ENCODE data around the gene DOCK11. TPM values are rescaled to one million over a fixed set of nuclear protein-coding genes. Genes with fewer than 3 reads are reported as not detected.
"Not testable (repeated sequence)": the region's sequence is repeated elsewhere in the genome, so short reads cannot be mapped to it uniquely, and the experiment has no call there.

DOCK11 gene
- total RNA-seq, 1 donor from 2014 or later = 3.3 TPM

DNA sequence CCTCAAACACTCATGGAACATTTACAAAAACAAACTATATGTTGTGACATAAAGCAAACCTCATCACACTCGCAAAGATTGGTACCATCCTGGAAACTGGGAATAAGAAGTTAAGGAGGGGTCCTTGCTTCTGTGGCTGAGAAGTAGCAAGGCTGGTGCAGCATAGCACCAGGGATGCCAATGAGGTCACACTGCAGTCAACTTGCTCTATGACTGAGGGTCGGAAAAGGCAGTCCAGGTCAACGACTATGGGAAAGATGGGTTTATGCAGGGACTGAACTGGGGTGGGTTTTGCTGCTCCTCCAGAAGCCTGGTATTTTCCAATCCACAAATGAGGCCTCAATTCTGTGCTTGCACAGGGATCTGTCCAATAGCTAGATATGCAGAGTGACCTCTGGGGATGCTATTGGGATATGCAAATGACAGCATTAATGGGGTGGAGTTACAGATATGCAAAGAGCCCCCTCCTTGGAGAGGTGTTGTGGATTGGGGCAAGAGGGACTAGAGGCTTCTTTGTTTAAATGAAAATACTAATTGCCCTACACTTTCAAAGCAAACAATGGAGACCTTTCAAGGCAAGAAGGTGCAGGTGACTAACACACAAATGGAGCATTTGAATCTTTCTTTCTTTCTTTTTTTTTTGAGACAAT lies 224.6 kb downstream of the DOCK11 start:
- intact Hi-C loops (cut with micrococcal nuclease) = no loop called here
- ATAC-seq = no peak
- no peak for DNase-seq

DNA sequence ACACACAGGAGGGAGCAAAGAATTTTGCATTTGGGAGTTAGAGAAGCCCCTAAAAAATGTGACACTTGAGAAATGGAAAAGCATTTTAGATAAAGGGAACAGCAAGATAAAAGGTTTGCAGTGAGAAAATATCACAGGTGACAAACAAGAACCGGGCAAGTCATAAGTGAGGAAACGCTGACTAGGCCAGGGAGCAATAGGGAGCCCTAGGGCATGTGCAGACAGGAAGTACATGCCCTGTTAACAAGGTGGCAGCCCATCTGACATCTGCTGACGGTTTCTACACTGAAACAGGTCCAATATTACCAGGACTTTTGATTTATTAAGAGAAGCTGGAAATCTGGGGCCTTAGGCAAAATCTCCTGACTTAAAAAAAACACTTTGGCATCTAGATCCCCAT lies 227.8 kb downstream of the DOCK11 start:
- intact Hi-C loops (cut with micrococcal nuclease) = no loop called here
- ATAC-seq (no peak), DNase-seq (no peak)

DNA sequence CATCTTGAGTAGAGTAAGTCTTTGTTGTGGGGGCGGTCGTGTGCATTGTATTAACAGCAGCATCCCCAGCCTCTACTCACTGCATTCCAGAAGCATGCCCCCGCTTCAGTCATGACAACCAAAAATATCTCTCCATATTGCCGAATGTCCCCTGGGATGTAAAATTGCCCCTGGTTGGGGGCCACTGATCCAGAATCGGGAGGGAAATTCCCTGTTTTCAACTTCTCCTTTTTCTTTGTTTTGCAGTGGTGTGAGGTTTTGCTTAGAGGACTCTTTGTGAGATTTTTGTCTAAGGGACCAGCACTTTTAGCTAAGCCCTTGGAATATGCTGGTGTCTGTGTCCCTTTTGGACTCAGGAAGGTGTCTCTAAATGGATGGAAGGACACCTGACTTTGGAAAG lies 228.8 kb downstream of the DOCK11 start:
- intact Hi-C loops (cut with micrococcal nuclease) = no loop called here
- ATAC-seq (no peak), DNase-seq (no peak)

DNA sequence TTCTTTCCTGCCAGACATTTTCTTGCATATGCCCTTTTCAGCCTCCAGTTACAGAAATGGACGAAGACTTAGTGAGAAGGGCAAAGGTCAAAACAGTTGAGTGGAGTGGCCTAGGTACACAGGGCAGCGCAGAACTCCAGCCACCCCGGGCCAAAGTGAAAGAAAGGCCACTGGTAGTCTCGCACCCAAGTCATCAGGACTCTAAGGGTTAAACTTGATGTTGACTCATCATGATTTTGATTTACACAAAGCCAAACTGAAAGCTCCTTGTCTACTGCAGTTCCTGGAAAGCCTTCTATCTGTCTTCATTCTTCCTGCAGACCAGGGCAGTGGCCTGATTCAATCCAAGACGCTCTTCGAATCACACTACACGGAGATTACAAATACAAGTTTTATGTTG lies 229.2 kb downstream of the DOCK11 start:
- DNase-seq (no peak), ATAC-seq (no peak)
- intact Hi-C loops (cut with micrococcal nuclease) = no loop called here

DNA sequence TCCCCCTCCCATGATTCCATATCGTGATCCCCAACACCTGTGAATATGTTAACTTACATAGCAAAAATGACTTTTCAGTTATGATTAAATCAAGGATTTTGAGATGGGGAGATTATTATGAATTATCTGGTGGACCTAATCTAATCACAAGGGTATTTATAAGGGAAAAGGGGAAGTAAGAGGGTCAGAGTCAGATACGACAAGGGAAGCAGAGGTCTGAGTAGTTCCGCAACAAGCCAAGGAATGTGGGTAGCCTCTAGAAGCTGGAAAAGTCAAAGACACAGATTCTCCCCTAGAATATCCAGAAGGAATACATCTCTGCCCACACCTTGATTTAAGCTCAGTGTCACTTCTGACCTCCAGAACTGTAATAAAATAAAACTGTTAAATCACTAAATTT lies 230.8 kb downstream of the DOCK11 start:
- intact Hi-C loops (cut with micrococcal nuclease) = no loop called here
- DNase-seq = no peak
- no peak for ATAC-seq

DNA sequence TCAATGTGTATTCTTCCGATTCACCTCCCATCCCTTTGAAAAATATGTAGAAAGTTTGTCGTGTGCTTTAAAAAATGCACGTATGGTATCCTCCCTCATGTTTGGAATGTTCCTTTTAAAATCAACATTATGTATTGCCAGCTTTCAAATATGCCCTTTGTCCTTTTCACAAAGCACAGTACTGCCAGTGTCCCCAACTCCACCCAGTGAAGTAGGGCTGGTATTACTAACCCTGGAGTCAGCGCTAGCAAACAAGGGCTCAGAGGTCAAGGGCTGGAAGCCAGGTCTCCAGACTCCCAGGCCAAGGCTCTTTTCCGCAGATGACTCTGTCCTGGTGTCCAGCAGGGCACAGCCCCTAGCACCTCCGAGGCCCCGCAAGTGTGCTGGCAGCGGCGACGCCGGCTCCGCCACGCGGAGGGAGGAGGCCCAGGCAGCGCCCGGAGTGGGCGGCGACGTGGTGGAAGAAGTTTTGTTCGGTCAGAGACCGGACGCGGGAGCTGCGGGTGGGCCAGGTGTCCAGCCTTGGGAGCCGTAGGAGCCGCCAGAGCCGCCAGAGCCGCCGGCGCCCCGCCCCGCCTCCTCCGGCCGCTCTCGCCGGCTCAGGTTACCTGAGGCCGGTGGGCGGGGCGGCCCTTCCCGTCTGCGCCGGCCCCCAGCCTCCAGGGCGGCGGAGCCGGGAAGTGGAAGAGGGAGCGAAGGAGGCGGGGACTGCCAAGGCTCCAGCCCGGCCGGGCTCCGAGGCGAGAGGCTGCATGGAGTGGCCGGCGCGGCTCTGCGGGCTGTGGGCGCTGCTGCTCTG lies 231.5 kb downstream of the DOCK11 start, which contains the start of gene IL13RA1:
Gene IL13RA1, plus strand, starts transcription at position 720 of the 799 bp plus-strand sequence. Its CDS starts 33 bp downstream, at position 753.
- ATAC-seq = peak; percentile 99
- DNase-seq = peak; percentile 88
- intact Hi-C loops (cut with micrococcal nuclease) = no loop called here

DNA sequence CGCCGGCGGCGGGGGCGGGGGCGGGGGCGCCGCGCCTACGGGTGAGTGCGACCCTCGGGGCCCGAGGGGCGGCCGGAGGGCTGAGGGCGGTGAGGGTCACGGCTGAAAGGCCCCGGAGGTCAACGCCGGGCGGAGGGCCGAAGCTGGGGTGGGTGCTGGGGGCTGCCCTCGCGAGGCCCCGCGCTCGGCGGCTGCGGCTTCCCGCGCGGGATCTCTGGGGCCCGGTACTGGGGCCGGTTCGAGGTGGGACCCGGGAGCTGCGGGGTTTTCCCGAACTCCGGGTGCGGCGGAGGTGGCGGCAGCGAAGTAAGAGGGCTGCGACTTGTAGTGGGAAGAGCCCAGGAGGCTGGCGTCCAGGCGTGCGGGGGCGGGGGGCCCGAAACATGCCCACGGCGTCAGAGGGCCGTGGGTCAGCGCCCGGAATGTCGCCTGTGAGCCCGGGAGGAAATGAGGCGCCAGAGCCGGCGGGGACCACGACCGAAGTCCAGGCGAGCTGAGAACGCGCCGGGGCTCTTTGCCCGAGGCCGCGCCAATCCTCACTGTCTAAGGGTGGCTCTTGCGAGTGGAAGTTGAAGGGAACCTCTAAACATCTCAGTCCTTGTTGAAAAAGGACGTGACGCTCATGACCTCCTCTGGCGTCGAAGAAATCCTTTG lies 232.2 kb downstream of the DOCK11 start:
- intact Hi-C loops (cut with micrococcal nuclease) = no loop called here
- ATAC-seq (peak; percentile 53), DNase-seq (peak; percentile 64)

DNA sequence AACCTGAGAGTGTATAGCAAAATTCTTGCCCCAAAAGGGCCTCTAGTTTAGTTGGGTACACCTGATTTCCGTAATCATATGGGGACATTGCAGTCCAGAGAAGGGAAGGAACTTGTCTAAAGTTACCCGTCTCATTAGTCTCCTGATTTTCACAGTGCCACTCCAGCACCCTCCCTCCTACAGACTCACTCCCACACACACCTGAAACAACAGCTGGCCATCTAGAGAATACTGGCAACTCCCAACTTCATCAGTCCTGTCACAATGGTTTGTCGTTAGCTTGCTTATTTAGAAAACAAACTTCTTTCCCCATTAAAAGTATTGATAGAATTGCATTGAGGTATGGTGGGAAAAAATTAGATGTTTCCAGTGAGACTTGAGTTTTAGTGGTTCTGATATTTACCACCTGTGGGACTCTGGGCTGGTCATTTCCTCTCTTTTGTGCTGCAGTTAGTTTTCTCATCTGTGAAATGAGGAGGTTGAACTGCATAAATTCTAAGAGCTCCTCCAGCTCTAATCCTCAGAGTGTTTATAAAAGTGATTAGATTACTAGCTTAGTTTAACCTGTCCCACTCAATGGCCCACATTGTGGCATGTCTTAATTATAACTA lies 233.5 kb downstream of the DOCK11 start:
- DNase-seq (no peak), ATAC-seq (no peak)
- intact Hi-C loops (cut with micrococcal nuclease) = no loop called here

DNA sequence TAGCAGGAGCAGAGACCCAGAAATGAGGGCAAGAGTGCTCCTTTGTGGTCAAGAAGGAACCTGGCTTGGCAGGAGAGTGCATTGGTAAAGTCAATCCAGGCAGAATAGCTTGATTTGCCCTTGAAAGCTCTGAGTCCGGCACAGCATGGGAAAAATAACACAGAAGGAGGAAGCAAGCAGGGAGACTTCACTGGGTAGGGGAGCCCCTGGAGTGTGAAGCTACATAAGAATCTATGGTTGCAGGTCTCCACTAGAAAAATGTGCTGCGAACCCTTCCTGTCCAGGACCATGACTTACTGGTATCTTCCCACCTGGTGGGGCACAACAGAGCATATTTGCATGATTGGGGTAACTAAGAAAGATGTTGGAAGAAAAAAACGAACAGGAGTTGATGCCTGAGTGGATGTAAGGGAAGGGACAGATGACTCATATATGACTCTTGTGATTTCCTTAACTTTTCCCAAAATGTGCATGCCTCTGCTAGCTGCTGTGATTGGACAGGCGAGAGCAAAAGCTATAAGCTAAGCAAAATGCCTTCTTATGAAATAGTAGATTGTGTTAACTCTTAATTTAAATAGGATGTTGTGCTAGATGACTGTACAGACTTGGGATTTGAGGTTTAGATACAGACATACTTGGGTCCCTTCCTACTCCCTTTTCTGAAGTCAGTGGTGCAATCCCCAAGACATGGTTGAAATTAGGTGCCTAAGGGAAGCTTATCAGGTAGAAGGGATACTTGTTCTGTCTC lies 235.1 kb downstream of the DOCK11 start:
- ATAC-seq = no peak
- DNase-seq = no peak
- intact Hi-C loops (cut with micrococcal nuclease) = no loop called here

DNA sequence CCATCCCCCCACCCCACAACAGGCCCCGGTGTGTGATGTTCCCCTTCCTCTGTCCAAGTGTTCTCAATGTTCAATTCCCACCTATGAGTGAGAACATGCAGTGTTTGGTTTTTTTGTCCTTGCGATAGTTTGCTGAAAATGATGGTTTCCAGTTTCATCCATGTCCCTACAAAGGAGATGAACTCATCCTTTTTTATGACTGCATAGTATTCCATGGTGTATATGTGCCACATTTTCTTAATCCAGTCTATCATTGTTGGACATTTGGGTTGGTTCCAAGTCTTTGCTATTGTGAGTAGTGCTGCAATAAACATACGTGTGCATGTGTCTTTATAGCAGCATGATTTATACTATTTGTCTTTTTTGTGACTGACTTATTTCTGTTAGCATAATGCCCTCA lies 236.9 kb downstream of the DOCK11 start:
- intact Hi-C loops (cut with micrococcal nuclease); DNase-seq; ATAC-seq: not testable (repeated sequence)

DNA sequence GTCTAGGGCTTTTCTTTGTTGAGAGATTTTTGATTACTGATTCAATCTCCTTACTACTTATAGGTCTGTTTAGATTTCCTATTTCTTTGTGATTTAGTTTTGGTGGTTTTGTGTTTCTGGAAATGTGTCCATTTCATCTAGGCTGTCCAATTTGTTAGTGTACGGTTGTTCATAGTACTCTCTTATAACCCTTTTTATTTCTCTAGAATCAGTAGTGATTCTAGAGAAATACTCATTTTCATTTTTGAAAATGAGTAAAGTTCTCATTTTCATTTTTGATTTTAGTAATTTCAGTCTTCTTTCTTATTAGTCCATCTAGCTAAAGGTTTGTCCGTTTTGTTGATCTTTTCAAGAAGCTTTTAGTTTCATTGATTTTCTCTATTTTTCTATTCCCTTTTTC lies 239.3 kb downstream of the DOCK11 start:
- DNase-seq = no peak
- intact Hi-C loops (cut with micrococcal nuclease) = no loop called here
- no peak for ATAC-seq

Other genes with a start within 250 kb of the DOCK11 start
- 10.8 TPM for gene WDR44, start 149.7 kb upstream of the DOCK11 start, total RNA-seq
- 17.2 TPM for gene IL13RA1, start 231.8 kb downstream of the DOCK11 start, total RNA-seq

Measured in left ventricle myocardium superior (tissue), 1 donor.